Esophagus (tissue), 2 donors: ENCODE data around the gene SLCO4A1. TPM values are rescaled to one million over a fixed set of nuclear protein-coding genes. Genes with fewer than 3 reads are reported as not detected.
A peak's percentile ranks its signal among the peaks of the same experiment; 100 is the strongest.

Source experiments
- H3K27ac ChIP-seq, 2 donors: one replicate each; pipeline ENCODE4 v1.5.1; 2013; ENCODE audit warnings: low read depth in 2 of 2, mild to moderate bottlenecking in 2 of 2, inconsistent platforms in 1 of 2, low read length in 1 of 2, moderate library complexity in 1 of 2
- H3K27me3 ChIP-seq, 2 donors: one replicate each; pipeline ENCODE4 v1.6.1; 2013; ENCODE audit warnings: low read length in 2 of 2, control low read depth in 1 of 2, mild to moderate bottlenecking in 1 of 2; ENCODE audit not compliant: insufficient read depth in 2 of 2, control insufficient read depth in 1 of 2
- H3K36me3 ChIP-seq, 2 donors: one replicate each; pipeline ENCODE4 v1.6.1; 2013; ENCODE audit warnings: low read length in 1 of 2; ENCODE audit not compliant: control insufficient read depth in 2 of 2, insufficient read depth in 2 of 2
- H3K4me1 ChIP-seq, 2 donors: one replicate each; pipeline ENCODE4 v1.6.1; 2013; ENCODE audit warnings: low read length in 1 of 2; ENCODE audit not compliant: control insufficient read depth in 2 of 2, insufficient read depth in 2 of 2
- H3K4me3 ChIP-seq, 2 donors: one replicate each; pipeline ENCODE4 v1.5.1; 2013; ENCODE audit warnings: low read length in 2 of 2, mild to moderate bottlenecking in 2 of 2, low read depth in 1 of 2, moderate library complexity in 1 of 2
- H3K9me3 ChIP-seq, 2 donors: one replicate each; pipeline ENCODE4 v1.6.1; 2013; ENCODE audit warnings: mild to moderate bottlenecking in 2 of 2, low read depth in 1 of 2, low read length in 1 of 2, moderate library complexity in 1 of 2; ENCODE audit not compliant: control insufficient read depth in 2 of 2, insufficient read depth in 1 of 2
- WGBS, 2 donors: extraction: QIAGEN DNeasy Blood & Tissue Kit; methylation state at CpG; one replicate each; pipeline ENCODE4 v1.1.7; 2013; 5-methylcytosine and 5-hydroxymethylcytosine counted together
- polyA plus RNA-seq, 2 donors: library from polyadenylated mRNA; stranded (reverse); fragments of 200-250 nt; gene quantifications; one replicate each; pipeline ENCODE4 v1.2.3, GENCODE V29; 2013
- donor health status: healthy with polysubstance abuse.
- donor health status: Bipolar disorder and iron deficiency.

Gene SLCO4A1
- polyA plus RNA-seq, 2 donors = 12.5 to 29.3 TPM

DNA sequence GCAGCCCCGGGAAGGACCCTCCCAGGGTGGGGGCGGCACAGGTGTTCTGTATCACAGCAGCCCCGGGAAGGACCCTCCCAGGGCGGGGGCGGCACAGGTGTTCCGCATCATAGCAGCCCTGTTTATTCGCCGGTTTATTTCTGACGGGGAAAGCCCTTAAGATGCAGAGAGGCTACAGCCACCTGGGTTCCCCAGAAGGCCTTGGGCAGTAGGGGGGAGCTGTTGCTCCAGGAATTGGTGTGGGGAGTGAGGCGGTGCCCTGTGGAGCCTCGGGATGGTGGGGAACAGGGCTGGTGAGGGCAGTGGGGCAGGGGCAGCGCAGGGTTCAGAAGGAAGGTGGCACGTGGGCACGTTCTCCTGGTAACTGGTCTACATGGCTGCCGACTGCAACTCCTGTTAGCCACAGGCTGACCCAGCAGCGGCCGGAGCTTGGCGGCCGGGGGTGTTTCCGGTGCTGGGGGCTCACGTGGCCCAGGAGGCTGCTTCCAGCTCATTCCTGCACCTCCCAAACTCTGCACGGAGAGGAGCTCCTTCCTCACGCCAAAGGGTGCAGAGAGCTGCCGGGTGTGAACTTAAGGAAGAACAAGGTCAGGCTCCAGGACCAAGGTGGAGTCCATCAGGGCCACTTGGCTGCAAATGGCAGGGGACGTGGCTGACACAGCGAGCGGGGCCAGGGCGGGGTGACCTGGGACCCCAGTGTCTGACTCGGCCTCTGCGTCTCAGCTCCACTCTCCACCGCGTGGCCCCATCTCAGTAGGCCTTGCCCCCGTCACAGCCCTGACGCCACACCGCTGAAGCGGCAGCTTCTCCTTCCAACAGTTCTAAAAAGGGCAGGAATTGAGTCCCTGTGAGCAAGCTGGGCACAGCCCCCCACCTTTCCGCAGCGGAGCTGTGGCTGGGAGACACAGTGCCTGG, 13.2 kb downstream of the SLCO4A1 start:
- H3K9me3 ChIP-seq = peaks cover 0 to 3% of the 10 kb centered on the region in 2 donors
- peaks cover 3 to 37% of the 10 kb centered on the region in 2 donors for H3K4me1 ChIP-seq
- peak overlapping the region in 1 of 2 donors; percentile 66 for H3K27ac ChIP-seq
- peaks cover 0 to 6% of the 10 kb centered on the region in 2 donors for H3K36me3 ChIP-seq
- H3K4me3 ChIP-seq = no peak overlapping the region
- 81 to 82% methylated on average over 36 to 38 of the region's 38 CpGs for WGBS, 2 donors
- no peaks in the 10 kb centered on the region for H3K27me3 ChIP-seq

DNA sequence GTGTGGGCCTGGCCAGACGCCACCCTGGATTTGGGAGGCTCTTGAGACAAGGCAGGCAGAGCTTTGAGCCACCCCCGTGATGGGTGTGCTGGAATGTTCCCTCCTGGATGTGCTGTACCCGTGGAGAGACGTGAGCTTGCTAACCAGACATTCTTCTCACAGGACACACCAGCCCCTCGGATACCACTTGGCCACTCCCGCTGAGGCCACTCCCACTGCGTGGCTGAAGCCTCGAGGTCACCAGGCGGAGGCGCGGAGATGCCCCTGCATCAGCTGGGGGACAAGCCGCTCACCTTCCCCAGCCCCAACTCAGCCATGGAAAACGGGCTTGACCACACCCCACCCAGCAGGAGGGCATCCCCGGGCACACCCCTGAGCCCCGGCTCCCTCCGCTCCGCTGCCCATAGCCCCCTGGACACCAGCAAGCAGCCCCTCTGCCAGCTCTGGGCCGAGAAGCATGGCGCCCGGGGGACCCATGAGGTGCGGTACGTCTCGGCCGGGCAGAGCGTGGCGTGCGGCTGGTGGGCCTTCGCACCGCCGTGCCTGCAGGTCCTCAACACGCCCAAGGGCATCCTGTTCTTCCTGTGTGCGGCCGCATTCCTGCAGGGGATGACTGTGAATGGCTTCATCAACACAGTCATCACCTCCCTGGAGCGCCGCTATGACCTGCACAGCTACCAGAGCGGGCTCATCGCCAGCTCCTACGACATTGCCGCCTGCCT, 14.1 kb downstream of the SLCO4A1 start:
- Histone ChIP-seq H3K27ac (peak overlapping the region in 1 of 2 donors; percentile 66), H3K27me3 (no peaks in the 10 kb centered on the region), H3K36me3 (peaks cover 0 to 6% of the 10 kb centered on the region in 2 donors), H3K9me3 (peaks cover 0 to 3% of the 10 kb centered on the region in 2 donors), H3K4me3 (peak overlapping the region in 1 of 2 donors; percentile 11), H3K4me1 (peaks cover 3 to 37% of the 10 kb centered on the region in 2 donors)
- WGBS, 2 donors = 81 to 83% methylated on average over 39 of the region's 39 CpGs

DNA sequence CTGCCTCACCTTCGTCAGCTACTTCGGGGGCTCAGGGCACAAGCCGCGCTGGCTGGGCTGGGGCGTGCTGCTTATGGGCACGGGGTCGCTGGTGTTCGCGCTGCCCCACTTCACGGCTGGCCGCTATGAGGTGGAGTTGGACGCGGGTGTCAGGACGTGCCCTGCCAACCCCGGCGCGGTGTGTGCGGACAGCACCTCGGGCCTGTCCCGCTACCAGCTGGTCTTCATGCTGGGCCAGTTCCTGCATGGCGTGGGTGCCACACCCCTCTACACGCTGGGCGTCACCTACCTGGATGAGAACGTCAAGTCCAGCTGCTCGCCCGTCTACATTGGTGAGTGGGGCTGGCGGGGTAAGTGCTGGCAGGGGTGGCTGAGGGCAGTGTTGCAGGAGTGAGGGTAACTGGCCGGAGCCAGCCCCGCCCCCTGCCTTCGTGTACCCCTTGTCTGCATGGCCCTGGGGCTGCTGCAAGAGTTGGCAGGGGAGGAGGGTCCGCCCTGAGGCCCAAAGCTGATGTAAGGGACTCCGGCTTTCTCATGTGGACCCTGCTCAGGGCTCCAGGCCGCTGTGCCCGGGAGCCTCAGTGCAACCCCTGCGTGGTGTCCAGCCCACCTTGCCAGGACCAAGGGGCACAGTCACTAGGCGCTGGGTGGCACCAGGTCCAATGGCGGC, 14.8 kb downstream of the SLCO4A1 start:
- Histone ChIP-seq H3K4me1 (peaks cover 3 to 34% of the 10 kb centered on the region in 2 donors), H3K4me3 (peak overlapping the region; percentile 2 to 12), H3K27me3 (no peaks in the 10 kb centered on the region), H3K9me3 (peaks cover 0 to 3% of the 10 kb centered on the region in 2 donors), H3K27ac (peak overlapping the region in 1 of 2 donors; percentile 66), H3K36me3 (peaks cover 0 to 6% of the 10 kb centered on the region in 2 donors)
- whole genome bisulfite sequencing, 2 donors = 92 to 94% methylated on average over 35 to 37 of the region's 37 CpGs

DNA sequence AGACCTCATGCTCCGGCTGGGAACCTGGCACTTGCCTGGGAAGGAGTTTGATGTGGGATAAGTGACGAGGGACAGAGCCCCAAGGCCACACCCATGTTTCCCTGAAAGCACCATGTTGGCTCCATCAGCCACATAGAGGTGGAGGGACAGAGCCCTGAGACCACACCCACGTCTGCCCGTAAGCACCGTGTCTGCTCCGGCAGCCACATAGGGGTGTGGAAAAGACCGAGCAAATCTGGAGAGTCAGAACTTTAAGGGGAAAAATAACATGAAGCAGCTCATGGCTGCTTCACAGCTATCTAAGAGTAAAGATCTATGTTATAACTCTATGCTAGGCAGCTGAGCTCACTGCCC, 15.3 kb downstream of the SLCO4A1 start:
- Histone ChIP-seq H3K36me3 (peaks cover 0 to 6% of the 10 kb centered on the region in 2 donors), H3K9me3 (peaks cover 0 to 3% of the 10 kb centered on the region in 2 donors), H3K4me3 (peak overlapping the region; percentile 2 to 12), H3K27ac (peak overlapping the region in 1 of 2 donors; percentile 22), H3K4me1 (peaks cover 3 to 32% of the 10 kb centered on the region in 2 donors), H3K27me3 (no peaks in the 10 kb centered on the region)
- 70 to 72% methylated on average over 7 of the region's 7 CpGs for WGBS, 2 donors

DNA sequence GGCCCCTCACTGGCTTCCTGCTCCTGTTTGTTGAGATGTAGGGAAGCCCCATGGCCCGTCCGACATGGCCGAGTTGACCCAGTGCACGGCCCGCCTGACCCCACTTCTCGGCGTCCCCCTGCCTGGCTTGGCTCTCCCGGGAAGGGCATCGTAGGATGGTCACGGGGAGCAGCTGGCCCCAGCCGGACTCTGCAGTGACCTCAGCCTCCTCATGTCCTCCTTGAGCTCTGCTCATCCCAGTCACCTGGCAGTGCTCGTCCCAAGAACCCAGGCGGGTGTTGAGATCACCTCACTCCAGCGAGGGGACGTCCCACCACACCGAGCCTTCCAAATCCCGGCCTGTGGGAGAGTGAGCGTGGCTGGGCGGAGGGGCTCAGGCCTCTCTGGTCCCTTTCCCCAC, 15.7 kb downstream of the SLCO4A1 start:
- Histone ChIP-seq H3K27ac (no peak overlapping the region), H3K36me3 (peaks cover 0 to 6% of the 10 kb centered on the region in 2 donors), H3K27me3 (no peaks in the 10 kb centered on the region), H3K9me3 (peaks cover 0 to 3% of the 10 kb centered on the region in 2 donors), H3K4me1 (peaks cover 3 to 29% of the 10 kb centered on the region in 2 donors), H3K4me3 (peak overlapping the region in 1 of 2 donors; percentile 2)
- 89 to 90% methylated on average over 19 of the region's 19 CpGs for WGBS, 2 donors

DNA sequence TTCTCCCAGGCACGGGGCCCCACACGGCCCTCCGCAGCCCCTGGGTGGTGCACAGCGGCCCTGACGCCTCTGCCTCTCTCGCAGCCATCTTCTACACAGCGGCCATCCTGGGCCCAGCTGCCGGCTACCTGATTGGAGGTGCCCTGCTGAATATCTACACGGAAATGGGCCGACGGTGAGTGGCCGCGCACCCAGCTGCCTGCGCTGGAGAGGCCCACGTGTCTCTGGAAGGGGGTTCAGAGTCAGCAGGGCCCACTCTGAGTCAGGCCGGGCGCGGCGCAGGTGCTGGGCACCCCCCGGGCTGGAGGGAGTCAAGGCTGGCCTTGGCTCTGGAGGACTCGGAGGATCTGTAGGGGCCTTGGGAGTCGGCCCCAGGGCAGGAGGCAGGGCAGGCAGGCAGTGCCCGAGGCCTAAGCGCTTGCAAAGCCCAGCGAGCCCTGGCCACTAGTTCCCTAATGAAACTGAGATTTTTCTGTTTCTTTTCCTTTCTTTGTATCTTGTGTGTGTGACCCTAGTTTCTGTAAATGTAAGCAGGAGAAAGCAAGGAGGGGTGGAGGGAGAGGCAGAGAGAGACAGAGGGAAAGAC, 16.4 kb downstream of the SLCO4A1 start:
- H3K27ac ChIP-seq = no peak overlapping the region
- no peak overlapping the region for H3K4me3 ChIP-seq
- H3K27me3 ChIP-seq = no peaks in the 10 kb centered on the region
- H3K4me1 ChIP-seq = peaks cover 0 to 24% of the 10 kb centered on the region in 2 donors
- H3K9me3 ChIP-seq = peaks cover 0 to 3% of the 10 kb centered on the region in 2 donors
- 88 to 89% methylated on average over 25 of the region's 25 CpGs for WGBS, 2 donors
- H3K36me3 ChIP-seq = peaks cover 0 to 6% of the 10 kb centered on the region in 2 donors

DNA sequence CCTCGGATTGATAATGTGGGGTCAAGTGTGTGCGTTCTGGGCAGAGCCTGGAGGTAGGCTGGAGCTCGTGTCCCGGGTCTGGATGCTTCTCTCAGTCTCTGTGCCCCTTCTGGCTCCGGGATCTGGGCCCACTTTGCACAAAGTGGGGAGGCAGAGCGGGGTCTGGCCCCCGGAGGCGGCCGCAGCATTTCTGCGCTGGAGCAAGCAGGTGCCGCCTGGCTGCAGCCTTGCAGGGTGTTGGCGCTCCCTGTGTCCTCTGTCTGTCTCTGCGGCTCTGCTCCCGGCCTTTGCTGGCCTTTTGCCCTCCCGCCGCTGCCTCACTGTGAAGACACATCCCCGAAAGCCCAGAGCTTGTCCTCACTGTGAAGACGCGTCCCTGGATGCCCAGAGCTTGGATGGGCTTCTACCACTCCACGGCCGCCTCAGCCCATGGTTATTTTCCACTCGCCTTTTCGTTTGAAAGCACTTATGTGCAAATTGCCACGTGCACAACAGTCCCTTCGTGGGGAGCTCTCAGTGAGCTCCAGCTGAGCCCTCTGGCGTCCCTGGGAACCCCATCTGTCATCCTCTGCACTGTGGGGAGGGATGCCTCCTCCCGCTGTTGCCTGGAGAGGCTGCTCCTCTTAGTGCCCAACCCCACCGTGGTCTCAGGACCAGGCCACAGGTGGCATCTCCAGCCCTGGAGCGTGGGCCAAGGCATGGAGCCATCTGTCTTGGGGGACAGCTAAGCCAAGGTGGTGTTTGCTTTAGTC, 17.4 kb downstream of the SLCO4A1 start:
- H3K4me1 ChIP-seq = peaks cover 0 to 24% of the 10 kb centered on the region in 2 donors
- no peak overlapping the region for H3K4me3 ChIP-seq
- no peak overlapping the region for H3K27ac ChIP-seq
- peaks cover 0 to 6% of the 10 kb centered on the region in 2 donors for H3K36me3 ChIP-seq
- peaks cover 0 to 3% of the 10 kb centered on the region in 2 donors for H3K9me3 ChIP-seq
- WGBS, 2 donors = 89 to 91% methylated on average over 29 of the region's 29 CpGs
- H3K27me3 ChIP-seq = no peaks in the 10 kb centered on the region

DNA sequence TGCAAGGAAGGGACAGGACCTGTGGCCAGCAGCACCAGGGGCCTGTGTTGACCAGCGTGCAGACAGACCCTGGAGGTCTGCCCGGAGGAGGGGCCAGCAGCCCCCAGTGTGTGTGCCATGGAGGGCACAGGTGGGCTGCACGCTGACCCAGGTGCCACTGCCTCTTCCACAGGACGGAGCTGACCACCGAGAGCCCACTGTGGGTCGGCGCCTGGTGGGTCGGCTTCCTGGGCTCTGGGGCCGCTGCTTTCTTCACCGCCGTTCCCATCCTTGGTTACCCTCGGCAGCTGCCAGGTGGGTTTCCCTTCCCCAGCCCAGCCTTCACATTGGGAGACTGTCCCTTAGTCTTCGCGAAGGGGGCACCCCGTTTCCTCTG, 17.9 kb downstream of the SLCO4A1 start:
- Histone ChIP-seq H3K4me1 (peaks cover 0 to 24% of the 10 kb centered on the region in 2 donors), H3K27me3 (no peaks in the 10 kb centered on the region), H3K4me3 (no peak overlapping the region), H3K36me3 (peaks cover 0 to 6% of the 10 kb centered on the region in 2 donors), H3K9me3 (peaks cover 0 to 3% of the 10 kb centered on the region in 2 donors), H3K27ac (no peak overlapping the region)
- WGBS, 2 donors = 94 to 96% methylated on average over 13 to 15 of the region's 15 CpGs
